H54 (cell line): Measurements from ENCODE around the gene OGFR.

Experiments
- DNase-seq: peaks from one replicate; pipeline ENCODE4 v3.0.0; 2011; ENCODE audit warnings: low spot score, mixed read lengths; ENCODE audit not compliant: insufficient read length
- FAIRE-seq: peaks from 3 replicates; lab custom pipeline; 2011; peaks lifted over from hg19 to GRCh38; lab: Jason Lieb, UNC
- POLR2A ChIP-seq: IDR thresholded peaks from 2 replicates; pipeline ENCODE4 v1.6.1; 2011; ENCODE audit warnings: low read depth, mild to moderate bottlenecking, low read length

OGFR gene

GRCh38 chr20:62794007-62794724, 10.5 kb upstream of the OGFR start:
- TF ChIP-seq POLR2A, result peak; percentile 77
- FAIRE-seq (no peak), DNase-seq (peak; percentile 96)

GRCh38 chr20:62795023-62795761, 9.4 kb upstream of the OGFR start:
- peak; percentile 63 for TF ChIP-seq POLR2A
- DNase-seq (peak; percentile 69), FAIRE-seq (no peak)

- TF ChIP-seq POLR2A, result no peak
- no peak for DNase-seq
- FAIRE-seq, result no peak
These were observed 7.7 kb upstream of the OGFR start for GRCh38 chr20:62796699-62797491.

GRCh38 chr20:62797671-62798532, 6.7 kb upstream of the OGFR start:
- no peak for TF ChIP-seq POLR2A
- FAIRE-seq, result no peak

GRCh38 chr20:62799036-62799435, 5.6 kb upstream of the OGFR start:
- DNase-seq (no peak), FAIRE-seq (no peak)
- no peak for TF ChIP-seq POLR2A

More at GRCh38 chr20:62797671-62798532, 6.7 kb upstream of the OGFR start:
- no peak for DNase-seq

GRCh38 chr20:62799459-62799858, 5.2 kb upstream of the OGFR start:
- FAIRE-seq (no peak), DNase-seq (no peak)
- no peak for TF ChIP-seq POLR2A

GRCh38 chr20:62799873-62800272, 4.8 kb upstream of the OGFR start:
- no peak for DNase-seq
- no peak for TF ChIP-seq POLR2A
- no peak for FAIRE-seq

GRCh38 chr20:62800314-62801259, 4.0 kb upstream of the OGFR start:
- FAIRE-seq, result no peak
- TF ChIP-seq POLR2A, result no peak
- DNase-seq, result no peak

- FAIRE-seq, result no peak
- DNase-seq, result no peak
- TF ChIP-seq POLR2A, result no peak
These were observed 3.2 kb upstream of the OGFR start for GRCh38 chr20:62801284-62802010.

- FAIRE-seq, result no peak
- no peak for TF ChIP-seq POLR2A
These were observed 2.5 kb upstream of the OGFR start for GRCh38 chr20:62802026-62802712.

GRCh38 chr20:62804021-62804626, 511 bp upstream of the OGFR start:
- FAIRE-seq, result no peak
- no peak for DNase-seq
- TF ChIP-seq POLR2A, result no peak

More at GRCh38 chr20:62802026-62802712, 2.5 kb upstream of the OGFR start:
- DNase-seq, result no peak
